Measurements from ENCODE around the gene MATR3.

DNA sequence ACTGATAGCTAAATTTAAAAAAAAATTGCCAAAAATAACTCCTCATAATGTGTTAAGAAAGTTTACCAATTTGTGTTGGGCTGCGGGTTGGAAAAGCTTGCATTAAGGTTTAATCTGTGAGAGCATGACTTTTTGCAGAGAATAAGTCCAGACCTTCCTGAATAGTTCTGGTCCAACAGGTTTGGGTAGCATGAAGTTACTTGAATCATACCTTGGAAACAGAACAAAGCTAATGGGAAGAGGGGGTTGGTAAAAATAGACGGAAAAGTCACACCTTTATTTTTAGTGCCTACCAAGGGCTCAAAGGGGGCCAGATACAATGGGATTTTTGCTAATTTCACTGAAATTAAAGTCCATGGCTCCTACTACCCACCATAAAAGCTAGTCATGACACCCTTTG is 17.1 kb upstream of the MATR3 start:
- TF ChIP-seq POLR2A (IDR thresholded peaks at IDR 0.05; ENCODE audit: low read depth) (no peak), POLR2AphosphoS5 (IDR thresholded peaks at IDR 0.05) (no peak)

Data from esophagus muscularis mucosa (tissue), 2 donors.